Measurements from ENCODE around the gene PLEKHA1. TPM values are rescaled to one million over a fixed set of nuclear protein-coding genes. Genes with fewer than 3 reads are reported as not detected.

PLEKHA1 gene
- total and polyA plus RNA-seq, 2 donors (not counting 3 experiments of a cell fraction or from before 2014, with no cell fraction given) = 21.6 to 58.8 TPM

DNA sequence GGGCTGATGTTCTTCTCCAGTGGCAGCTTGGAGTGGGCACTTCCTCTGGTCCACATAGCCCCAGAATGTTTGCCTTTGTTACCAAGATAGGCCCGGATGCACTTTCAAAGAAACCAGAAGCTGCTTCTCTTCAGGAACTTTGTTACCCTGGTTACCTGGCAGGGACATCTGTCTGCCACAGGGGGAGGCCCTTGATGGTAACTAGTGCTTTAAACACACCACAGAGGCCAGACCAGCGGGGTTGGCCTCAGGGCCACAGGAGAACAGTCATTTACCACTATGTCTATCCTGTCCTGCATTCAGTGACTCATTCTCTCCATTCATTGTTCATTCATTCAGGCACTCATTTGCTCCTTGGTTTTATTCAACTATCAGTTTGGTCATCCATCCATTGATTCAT lies 11.9 kb upstream of the PLEKHA1 start:
- Histone ChIP-seq H3K4me1 (ENCODE audit: control insufficient read depth, extremely low read depth, insufficient read depth, low read length) (no peaks in the 10 kb centered on the region), H4K20me1 (replicated peaks; ENCODE audit: control insufficient read depth, extremely low read depth, insufficient read depth, low read length) (no peaks in the 10 kb centered on the region), H3K9me1 (replicated peaks; ENCODE audit: control insufficient read depth, extremely low read depth, insufficient read depth, low read length) (no peaks in the 10 kb centered on the region), H3K4me3 (replicated peaks in 1 of 3; ENCODE audit: insufficient read depth in 1 of 3, low read depth in 1 of 3, low read length in 3 of 3) (no peak overlapping the region), H3K79me2 (ENCODE audit: control insufficient read depth, insufficient read depth, low read length) (no peaks in the 10 kb centered on the region), H3K9ac (replicated peaks; ENCODE audit: extremely low read depth, insufficient read depth, low read length) (no peak overlapping the region), H3K27ac (ENCODE audit: insufficient read depth, low read depth, low read length) (no peak overlapping the region), H2AFZ (ENCODE audit: low read depth, low read length) (no peak overlapping the region), H3K27me3 (ENCODE audit: control insufficient read depth in 2 of 2, insufficient read depth in 2 of 2, low read length in 2 of 2) (peaks cover 9 to 18% of the 10 kb centered on the region in 2 experiments), H3K36me3 (ENCODE audit: control insufficient read depth in 2 of 2, extremely low read depth in 1 of 2, insufficient read depth in 2 of 2, low read length in 2 of 2) (no peaks in the 10 kb centered on the region), H3K4me2 (ENCODE audit: insufficient read depth, low read length) (no peak overlapping the region), H3K9me3 (replicated peaks; ENCODE audit: control insufficient read depth, insufficient read depth, low read length) (no peaks in the 10 kb centered on the region)
- no peak for DNase-seq (ENCODE audit: low read depth, low spot score)
- dilution Hi-C loops (cut with MboI; ENCODE audit: extremely low pct_ligation_motif_present, low sequenced_read_pairs) = no loop called here
- TF ChIP-seq GATA2 (IDR thresholded peaks at IDR 0.05; ENCODE audit: insufficient read depth, insufficient read length, low read depth, low read length) (no peak), POLR2A (IDR thresholded peaks at IDR 0.05; ENCODE audit: low read depth, low read length) (no peak)
- TF ChIP-seq, protein P1, sequence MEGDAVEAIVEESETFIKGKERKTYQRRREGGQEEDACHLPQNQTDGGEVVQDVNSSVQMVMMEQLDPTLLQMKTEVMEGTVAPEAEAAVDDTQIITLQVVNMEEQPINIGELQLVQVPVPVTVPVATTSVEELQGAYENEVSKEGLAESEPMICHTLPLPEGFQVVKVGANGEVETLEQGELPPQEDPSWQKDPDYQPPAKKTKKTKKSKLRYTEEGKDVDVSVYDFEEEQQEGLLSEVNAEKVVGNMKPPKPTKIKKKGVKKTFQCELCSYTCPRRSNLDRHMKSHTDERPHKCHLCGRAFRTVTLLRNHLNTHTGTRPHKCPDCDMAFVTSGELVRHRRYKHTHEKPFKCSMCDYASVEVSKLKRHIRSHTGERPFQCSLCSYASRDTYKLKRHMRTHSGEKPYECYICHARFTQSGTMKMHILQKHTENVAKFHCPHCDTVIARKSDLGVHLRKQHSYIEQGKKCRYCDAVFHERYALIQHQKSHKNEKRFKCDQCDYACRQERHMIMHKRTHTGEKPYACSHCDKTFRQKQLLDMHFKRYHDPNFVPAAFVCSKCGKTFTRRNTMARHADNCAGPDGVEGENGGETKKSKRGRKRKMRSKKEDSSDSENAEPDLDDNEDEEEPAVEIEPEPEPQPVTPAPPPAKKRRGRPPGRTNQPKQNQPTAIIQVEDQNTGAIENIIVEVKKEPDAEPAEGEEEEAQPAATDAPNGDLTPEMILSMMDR (IDR thresholded peaks at IDR 0.05; ENCODE audit: extremely low read depth in 1 of 2, insufficient read depth in 1 of 2, low read depth in 1 of 2, low read length in 2 of 2) = no peak
- no peak for FAIRE-seq
- intact Hi-C loops (cut with micrococcal nuclease) = no loop called here
- POLR2A ChIA-PET = no interaction called here
- CTCF ChIA-PET = no interaction called here
- no TSS peak for BruUV-seq (replicated peaks)

DNA sequence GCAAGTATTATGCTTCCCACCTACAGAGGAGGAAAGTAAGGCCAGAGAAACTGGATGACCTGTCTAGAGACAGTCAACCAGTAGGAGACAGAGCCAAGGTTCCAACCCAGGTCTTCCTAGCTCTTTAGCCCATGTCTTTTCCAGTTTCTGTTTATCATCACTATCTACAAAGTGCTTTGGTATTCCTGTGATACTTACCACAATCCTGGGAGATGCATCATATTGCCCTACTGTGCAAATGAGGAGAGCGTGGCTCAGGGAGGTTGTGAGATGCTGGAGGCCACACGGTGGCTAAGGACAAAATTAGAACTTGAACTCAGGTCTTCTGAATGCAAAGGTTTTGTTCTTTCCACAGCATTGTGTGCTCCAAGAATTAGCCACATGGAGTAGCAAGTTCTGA lies 11.2 kb upstream of the PLEKHA1 start:
- no peak overlapping the region for H2AFZ ChIP-seq (ENCODE audit: low read depth, low read length)
- H3K27ac ChIP-seq (ENCODE audit: insufficient read depth, low read depth, low read length) = no peak overlapping the region
- H3K9me1 ChIP-seq (replicated peaks; ENCODE audit: control insufficient read depth, extremely low read depth, insufficient read depth, low read length) = no peaks in the 10 kb centered on the region
- FAIRE-seq = no peak
- ChIA-PET POLR2A (no interaction called here), CTCF (no interaction called here)
- H3K9ac ChIP-seq (replicated peaks; ENCODE audit: extremely low read depth, insufficient read depth, low read length) = no peak overlapping the region
- dilution Hi-C loops (cut with MboI; ENCODE audit: extremely low pct_ligation_motif_present, low sequenced_read_pairs) (no loop called here), intact Hi-C loops (cut with micrococcal nuclease) (no loop called here)
- no peaks in the 10 kb centered on the region for H4K20me1 ChIP-seq (replicated peaks; ENCODE audit: control insufficient read depth, extremely low read depth, insufficient read depth, low read length)
- no peak overlapping the region for H3K4me3 ChIP-seq (replicated peaks in 1 of 3; ENCODE audit: insufficient read depth in 1 of 3, low read depth in 1 of 3, low read length in 3 of 3)
- no peaks in the 10 kb centered on the region for H3K4me1 ChIP-seq (ENCODE audit: control insufficient read depth, extremely low read depth, insufficient read depth, low read length)
- no peak overlapping the region for H3K4me2 ChIP-seq (ENCODE audit: insufficient read depth, low read length)
- no TSS peak for BruUV-seq (replicated peaks)
- no peaks in the 10 kb centered on the region for H3K9me3 ChIP-seq (replicated peaks; ENCODE audit: control insufficient read depth, insufficient read depth, low read length)
- DNase-seq (ENCODE audit: low read depth, low spot score) = no peak
- H3K36me3 ChIP-seq (ENCODE audit: control insufficient read depth in 2 of 2, extremely low read depth in 1 of 2, insufficient read depth in 2 of 2, low read length in 2 of 2) = no peaks in the 10 kb centered on the region
- no peaks in the 10 kb centered on the region for H3K79me2 ChIP-seq (ENCODE audit: control insufficient read depth, insufficient read depth, low read length)
- TF ChIP-seq MYC (IDR thresholded peaks at IDR 0.05; ENCODE audit: low read depth, low read length) (no peak), MAX (IDR thresholded peaks at IDR 0.05; ENCODE audit: insufficient read depth, insufficient read length) (no peak), POLR2A (IDR thresholded peaks at IDR 0.05; ENCODE audit: low read depth, low read length) (no peak), GATA2 (IDR thresholded peaks at IDR 0.05; ENCODE audit: insufficient read depth, insufficient read length, low read depth, low read length) (no peak), FOS (IDR thresholded peaks at IDR 0.05; ENCODE audit: borderline replicate concordance, insufficient read depth, low read length) (no peak), POLR2AphosphoS5 (IDR thresholded peaks at IDR 0.05; ENCODE audit: insufficient read depth, low read depth, low read length) (no peak), JUN (IDR thresholded peaks at IDR 0.05; ENCODE audit: borderline replicate concordance, insufficient read depth, insufficient read length, low read depth) (no peak), EZH2 (IDR thresholded peaks at IDR 0.05; ENCODE audit: borderline replicate concordance, low read depth, low read length, severe bottlenecking) (no peak)
- TF ChIP-seq, protein P1 (IDR thresholded peaks at IDR 0.05; ENCODE audit: extremely low read depth in 1 of 2, insufficient read depth in 1 of 2, low read depth in 1 of 2, low read length in 2 of 2) = no peak
- H3K27me3 ChIP-seq (ENCODE audit: control insufficient read depth in 2 of 2, insufficient read depth in 2 of 2, low read length in 2 of 2) = peaks cover 9 to 23% of the 10 kb centered on the region in 2 experiments
